Stimulated activated CD4-positive, alpha-beta T cell treated with anti-CD3 and anti-CD28 coated beads, Interleukin-12 subunit alpha, Interleukin-12 subunit beta, amount 100 ng/mL, for 24 hours (primary cell): ENCODE measurements around the gene HES5.
A peak's percentile ranks its signal among the peaks of the same experiment; 100 is the strongest.
"Not testable (repeated sequence)": the region's sequence is repeated elsewhere in the genome, so short reads cannot be mapped to it uniquely, and the experiment has no call there.

Source experiments
- DNase-seq, 2 experiments: peaks; one replicate each; pipeline ENCODE4 v3.0.0-alpha.2; 2020; ENCODE audit warnings: low read depth in 2 of 2

Gene HES5

DNA sequence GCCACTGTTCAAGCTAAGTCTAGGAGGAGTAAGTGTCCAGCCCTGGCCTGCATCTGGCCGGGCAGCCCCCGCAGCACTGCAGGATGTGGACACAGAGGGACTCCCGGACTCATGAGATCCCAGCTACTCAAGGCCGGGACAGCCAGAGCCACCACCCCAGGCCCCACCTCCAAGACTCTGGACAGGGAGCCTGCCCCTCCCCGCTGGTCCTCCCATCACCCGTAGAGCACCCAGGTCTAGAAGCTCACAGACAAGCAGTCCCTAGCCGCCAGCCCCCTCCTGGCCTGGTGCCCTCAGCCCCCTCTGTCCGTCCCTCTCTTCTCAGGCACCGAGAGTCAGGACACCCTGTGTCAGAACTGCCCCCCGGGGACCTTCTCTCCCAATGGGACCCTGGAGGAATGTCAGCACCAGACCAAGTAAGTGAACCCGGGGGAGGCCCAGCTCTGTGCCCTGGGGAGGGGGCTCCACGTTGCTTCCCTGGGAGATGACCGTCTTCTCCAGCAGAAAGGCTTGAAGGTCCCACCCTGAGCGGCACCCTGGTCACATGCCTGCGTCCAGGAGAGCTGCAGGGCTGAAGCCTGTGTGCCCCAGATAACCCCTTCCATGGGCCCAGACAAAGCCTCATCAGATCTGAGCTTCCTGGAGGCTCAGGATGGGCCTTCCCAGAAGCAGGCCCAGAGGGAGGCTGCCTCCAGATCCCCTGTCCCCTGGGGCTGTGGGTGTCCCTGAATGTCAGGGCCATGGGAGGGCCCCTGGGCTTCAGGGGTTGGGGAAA, 30.4 kb upstream of the HES5 start:
- DNase-seq: no peak

DNA sequence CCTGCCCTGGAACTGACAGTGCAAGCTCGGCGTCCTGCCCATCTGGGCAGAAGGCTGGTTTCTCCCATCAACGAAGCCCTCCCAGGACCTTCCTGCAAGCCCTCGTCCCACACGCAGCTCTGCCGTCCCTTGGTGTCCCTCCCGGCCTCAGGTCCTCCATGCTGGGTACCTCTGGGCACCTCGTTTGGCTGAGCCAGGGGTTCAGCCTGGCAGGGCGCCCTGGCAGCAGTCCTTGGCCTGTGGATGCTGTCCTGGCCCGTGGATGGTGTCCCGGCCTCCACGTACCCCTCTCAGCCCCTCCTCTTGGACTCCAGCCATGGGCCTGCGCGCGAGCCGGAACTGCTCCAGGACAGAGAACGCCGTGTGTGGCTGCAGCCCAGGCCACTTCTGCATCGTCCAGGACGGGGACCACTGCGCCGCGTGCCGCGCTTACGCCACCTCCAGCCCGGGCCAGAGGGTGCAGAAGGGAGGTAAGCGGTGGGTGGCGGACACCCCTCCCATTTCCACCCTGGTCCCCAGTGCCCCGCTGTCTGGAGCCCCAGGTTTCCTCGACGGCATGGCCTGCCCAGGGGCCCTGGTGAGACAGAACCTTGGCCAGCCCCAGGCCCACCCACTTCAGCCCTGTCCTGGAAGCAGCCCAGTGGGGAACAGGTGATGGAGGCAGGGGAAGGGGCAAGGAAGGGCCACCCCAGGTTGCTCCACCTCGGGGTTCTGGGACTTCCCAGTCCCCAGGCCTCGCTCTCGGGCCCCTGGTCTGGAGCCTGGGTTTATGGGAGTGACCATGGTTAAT, 29.6 kb upstream of the HES5 start:
- DNase-seq: no peak

DNA sequence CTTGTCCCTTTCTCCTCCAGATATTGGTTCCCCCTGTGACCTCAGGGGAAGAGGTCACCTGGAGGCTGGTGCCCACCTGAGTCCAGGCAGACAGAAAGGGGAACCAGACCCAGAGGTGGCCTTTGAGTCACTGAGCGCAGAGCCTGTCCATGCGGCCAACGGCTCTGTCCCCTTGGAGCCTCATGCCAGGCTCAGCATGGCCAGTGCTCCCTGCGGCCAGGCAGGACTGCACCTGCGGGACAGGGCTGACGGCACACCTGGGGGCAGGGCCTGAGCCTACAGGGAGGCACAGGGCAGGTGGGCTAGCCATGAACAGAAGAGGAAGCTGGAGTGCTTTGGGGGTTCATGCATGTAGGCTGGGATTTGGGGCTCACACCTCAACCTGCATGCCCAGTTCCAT, 28.8 kb upstream of the HES5 start:
- DNase-seq: no peak

DNA sequence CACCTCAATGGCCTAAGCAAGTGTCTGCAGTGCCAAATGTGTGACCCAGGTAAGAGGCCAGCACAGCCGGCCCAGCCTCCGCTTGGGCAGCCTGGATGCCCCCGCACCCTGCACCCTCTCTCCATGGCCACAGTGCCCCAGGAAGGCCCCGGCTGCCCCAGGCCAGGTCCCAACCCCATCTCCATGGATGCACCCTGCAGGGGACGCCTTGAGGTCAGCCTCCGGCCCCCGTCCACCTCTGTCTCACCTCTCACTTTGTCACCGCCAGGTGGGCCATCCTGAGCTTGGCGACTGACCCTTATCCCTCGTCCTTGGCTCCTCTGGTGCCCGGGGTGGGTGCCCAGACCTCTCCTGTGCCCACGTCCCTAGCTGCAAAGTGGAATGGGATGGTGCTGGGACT, 28.4 kb upstream of the HES5 start:
- DNase-seq: no peak

DNA sequence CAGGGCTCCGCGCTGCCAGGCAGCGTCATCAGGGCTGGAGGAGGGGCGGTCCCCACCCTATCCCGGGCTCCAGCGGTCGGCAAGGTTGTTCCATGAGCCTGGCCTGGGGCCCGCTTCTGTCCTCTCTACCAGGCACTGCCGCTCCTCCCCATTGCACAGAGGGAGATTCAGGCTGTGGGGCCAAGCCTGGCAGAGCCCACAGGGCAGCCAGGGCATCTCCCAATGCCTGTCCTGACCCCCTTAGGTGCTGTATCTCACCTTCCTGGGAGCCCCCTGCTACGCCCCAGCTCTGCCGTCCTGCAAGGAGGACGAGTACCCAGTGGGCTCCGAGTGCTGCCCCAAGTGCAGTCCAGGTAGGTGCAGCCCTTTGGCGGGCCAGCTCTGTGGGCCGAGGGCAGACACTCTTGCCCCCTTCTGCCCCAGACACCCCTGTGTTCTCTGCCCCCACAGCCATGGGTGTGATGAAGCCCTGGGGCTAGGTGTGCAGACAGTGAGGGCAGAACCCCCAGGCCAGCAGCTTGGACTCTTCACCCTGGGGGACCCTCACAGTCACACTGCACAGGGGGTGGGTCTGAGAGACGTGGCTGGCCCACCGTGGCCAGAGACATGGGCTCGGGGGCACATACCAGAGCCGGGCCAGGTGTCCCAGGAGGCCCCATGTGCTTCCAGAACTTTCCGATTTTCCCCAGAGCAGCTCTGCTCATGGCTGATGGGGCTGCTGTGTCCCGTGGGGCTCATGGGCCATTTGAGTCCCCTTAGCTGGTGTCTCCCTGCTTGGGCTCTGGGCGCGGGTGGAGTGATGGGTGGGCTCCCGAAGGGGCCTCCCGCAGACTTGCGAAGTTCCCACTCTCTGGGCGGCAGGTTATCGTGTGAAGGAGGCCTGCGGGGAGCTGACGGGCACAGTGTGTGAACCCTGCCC, 27.7 kb upstream of the HES5 start:
- DNase-seq: no peak

DNA sequence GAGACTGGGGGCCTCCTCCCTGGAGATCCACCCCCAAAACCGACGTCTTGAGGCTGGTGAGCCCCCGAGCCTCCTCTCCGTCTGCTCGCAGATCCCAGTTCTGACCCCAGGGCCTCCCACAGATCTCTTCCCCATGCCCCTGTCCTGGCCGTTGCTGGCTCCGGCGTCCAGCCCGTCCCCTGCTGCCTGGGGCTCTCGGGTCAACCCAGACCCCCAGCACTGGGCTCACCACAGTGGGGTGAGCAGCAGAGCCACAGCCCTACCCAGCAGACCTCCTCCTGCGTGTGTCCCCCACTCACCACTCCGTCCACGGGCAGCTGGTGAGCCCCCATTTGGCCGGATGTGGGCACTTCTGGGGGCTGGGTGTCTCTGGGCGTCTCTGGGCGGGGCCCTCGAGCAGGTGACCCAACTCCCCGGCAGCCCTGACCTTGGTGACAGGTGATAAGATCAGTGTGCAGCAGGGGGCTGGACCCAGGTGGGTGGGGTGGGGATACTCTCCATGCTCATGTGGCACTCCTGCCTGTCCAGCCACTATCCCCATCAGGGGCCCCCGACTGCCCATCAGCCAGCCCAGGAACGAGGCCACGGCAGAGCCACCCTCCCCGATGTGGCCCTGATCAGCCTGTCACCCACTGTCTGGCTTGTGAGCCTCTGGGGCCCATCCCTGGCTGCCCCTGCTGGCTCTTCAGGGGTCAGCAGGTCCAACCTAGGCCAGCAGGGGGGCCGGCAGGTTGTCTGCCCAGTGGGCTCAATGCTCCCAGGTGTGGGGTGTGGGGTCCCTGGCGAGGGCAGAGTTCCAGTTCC, 26.8 kb upstream of the HES5 start:
- no peak for DNase-seq

DNA sequence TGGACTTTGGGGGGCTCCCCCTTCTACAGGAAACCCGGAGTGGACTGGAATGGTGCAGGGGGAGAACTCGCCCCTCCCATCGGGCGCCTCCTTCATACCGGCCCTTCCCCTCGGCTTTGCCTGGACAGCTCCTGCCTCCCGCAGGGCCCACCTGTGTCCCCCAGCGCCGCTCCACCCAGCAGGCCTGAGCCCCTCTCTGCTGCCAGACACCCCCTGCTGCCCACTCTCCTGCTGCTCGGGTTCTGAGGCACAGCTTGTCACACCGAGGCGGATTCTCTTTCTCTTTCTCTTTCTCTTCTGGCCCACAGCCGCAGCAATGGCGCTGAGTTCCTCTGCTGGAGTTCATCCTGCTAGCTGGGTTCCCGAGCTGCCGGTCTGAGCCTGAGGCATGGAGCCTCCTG, 26.2 kb upstream of the HES5 start, which contains the start of gene TNFRSF14:
TNFRSF14 (plus strand) TSS at position 95 of the 401 bp plus-strand sequence; CDS start at position 389, 294 bp downstream.
- DNase-seq: peak in 1 of 2 experiments; percentile 50

DNA sequence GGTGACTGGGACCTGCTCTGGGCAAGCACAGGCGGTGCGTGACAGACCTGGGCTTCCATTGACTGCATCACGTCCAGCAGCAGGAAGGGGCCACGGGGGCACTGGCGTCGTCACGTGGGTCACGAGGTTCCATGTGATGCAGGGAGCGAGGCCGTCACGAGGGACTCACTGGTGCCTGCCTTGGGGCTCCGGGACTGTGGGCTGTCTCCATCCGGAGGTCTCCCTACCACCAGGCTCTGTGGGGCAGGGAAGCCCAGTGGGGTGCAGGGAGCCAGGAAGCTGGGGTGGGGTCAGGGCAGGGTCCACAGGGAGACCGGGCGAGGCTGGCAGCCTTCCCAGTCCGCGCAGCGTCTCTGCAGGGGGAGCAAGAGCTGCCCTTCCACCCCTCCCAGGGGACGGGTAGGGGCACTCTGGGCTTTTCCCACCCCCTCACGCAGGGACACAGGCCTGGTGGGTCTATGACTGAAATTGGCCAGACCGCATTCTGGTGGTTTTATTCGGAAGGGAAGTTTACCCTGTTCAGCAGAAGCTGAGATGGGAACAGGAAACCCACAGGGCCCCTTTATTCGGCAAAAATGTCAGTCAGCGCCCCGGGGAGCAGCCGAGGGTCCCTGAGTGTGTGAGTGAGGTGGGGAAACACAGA, 25.7 kb upstream of the HES5 start:
- peak in 1 of 2 experiments; percentile 71 for DNase-seq

DNA sequence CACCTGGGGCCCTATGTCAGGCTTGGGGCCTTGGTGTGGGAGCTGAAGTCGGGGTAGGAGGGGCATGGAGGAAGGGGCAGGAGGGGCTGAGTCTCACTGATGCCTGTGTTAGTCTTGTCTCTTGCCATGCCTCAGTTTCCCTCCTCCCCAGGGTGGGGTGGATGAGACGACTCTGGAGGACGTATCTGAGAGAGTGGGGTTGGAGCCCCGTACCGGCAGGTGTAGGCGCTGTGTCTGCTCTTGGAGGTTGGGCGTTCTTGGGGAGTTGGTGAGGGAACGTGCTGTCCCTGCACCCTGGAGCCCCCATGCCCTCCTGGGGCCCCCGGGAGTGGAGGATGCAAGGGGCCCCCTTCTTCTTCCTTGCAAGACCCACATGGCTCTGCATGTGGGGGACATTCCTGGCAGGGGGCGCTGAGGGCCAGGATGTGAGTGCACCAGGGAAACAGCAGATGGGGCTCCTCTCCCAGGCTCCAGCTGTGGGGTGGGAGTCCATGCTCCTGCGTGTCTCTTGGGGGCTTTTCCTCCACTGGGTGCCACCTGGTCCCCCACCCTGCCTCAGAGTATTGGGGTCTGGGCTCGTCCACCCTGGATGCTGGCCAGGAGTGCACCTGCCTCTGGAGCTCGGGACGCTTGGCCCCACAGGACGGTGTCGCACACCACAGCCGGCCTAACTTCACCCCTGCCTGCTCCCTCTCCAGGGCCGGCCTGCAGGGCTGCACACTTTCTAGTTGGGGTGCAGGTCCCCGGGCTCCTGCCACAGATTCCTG, 24.7 kb upstream of the HES5 start:
- DNase-seq: no peak

DNA sequence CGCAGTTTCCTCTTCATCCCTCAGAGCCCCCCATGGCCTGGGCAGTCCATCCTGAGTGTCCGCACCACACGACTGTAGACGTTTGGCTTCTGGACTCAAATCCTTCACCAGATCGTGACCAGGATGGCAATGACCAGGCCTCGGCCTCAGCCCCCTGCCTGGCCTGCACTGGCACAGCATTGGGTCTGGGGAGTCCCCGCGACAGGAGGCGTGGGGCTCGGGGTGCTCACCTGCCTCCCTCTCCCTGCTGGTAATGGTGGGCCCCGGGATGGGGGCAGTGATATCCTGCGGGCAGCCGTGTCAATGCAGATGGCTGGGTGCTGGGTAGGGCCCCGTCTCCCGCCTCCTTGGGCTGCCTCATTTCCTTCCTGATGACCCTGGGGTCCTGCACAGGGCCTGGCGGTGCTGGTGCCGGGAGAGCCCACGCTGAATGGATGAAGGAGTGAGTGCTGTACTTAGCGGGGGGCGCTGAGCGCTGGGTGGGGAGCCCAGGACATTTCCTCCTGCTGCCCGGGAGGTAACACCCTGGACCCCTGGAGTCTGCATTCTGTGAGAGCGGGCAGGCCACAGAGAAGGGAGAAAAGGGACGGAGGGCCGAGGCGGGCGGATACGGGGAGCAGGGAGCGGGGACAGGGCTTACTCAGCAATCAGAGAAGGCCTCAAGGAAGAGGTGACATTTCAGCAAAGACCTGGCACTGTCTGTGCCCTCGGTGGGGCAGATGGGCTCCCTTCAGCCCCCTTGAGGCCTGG, 24.0 kb upstream of the HES5 start:
- DNase-seq: no peak

DNA sequence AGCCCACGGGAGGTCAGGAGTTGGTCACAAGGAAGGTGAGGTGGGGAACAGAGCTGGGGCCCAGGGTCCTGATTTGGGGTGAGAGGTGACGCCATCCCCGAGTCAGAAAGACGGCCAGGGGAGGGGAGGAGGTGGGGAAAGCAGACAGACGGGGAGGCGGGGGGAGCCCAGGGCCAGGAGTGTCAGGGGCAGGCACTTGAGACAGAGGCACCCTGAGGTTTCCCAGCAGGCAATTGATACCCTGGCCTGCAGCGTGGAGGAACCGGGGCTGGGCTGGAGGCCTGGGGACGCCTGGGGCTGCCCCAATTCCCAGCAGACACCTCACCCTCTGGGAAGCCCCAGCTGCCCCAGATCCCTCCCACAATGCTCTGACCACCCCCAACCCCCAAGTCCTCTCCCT, 23.0 kb upstream of the HES5 start:
- not testable (repeated sequence) for DNase-seq

DNA sequence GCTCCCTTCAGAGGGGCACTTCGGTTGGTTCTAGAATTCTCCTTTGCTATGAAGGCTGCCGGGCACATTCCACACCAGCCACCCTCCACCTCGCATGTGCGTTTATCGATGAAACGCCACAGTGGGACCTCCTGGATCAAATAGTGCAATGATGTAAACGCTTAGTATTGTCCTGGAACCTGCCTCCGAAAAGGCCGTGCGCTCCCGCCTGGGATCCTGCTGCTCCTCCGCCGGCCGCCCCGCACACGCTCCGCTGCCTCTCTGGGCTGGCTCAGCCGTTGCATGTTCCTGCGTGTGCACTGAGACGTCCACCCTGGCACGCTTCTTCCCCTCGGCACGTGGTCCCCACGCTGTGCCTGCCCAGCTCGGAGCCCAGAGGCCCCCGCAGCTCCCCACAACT, 22.1 kb upstream of the HES5 start:
- DNase-seq: no peak

DNA sequence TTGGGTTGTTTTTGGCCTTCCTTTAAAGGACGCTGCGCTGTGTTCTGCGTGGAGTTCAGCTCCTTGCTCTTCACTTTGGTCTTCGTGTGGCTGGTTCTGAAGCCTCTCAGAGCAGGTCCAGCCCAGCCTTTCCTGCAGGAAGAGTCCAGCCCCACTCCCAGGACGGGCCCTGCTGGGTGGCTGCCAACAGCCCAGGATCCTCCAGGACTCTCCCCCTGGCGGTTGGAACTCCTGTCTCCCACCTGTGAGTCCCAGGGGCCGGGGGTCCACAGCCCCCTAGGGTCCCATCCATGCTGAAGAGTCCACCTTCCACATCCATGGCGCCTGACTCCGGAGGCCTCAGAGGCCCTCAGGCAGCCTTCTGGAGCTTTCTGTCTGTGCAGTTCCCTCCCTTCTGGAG, 21.5 kb upstream of the HES5 start:
- DNase-seq: not testable (repeated sequence)

DNA sequence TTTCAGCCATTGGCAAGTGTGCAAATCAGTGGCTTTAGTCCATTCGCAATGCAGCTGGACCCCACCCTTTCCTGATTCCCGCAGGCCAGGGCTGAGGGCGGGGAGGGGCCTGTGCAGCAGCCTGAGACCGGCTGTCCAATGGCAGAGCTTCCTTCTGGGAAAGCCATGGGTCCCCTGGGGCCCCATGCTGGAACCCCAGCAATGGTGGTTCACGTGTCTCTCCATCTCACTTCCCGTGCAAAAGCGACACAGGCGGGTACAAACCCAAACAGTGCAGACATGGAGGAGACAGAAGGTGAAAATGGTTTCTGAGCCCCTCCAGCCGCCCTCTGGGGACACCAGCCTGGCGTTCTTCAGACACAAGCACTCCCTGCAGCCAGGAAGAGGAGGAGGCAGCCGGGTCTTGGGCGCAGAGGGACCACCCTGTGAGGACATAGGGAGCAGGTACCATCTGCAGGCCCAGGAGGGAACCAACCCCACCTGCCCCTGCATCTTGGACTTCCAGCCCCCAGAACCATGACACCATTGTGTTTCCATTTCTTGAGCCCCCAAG, 20.3 kb upstream of the HES5 start:
- not testable (repeated sequence) for DNase-seq

DNA sequence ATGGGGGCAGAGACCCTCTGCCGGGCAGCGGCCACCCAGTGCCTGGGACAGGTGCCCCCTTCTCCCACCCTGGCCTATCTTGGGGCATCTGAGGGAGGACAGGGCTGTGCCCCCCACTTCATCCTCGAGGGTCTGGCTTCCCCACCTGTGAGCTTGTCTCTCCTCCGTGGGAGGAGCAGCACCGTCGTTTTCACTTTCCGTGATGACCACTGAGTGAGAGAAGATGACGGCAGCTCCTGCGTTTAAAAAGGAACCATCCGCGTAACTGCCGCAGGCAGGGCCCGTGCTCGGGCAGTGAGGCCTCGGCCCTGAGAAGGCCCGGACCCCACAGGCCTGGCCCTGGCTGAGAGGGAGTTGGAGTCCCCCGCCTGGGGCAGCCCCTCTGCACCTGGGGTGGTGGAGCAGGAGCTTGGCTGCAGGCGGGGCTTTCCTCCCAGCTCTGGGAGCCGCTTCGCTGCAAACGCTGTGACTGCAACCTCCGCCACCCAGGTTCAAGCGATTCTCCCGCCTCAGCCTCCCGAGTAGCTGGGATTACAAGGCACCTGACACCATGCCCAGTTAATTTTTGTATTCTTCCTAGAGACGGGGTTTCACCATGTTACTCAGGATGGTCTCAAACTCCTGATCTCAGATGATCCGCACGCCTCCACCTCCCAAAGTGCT, 19.4 kb upstream of the HES5 start:
- DNase-seq: not testable (repeated sequence)

DNA sequence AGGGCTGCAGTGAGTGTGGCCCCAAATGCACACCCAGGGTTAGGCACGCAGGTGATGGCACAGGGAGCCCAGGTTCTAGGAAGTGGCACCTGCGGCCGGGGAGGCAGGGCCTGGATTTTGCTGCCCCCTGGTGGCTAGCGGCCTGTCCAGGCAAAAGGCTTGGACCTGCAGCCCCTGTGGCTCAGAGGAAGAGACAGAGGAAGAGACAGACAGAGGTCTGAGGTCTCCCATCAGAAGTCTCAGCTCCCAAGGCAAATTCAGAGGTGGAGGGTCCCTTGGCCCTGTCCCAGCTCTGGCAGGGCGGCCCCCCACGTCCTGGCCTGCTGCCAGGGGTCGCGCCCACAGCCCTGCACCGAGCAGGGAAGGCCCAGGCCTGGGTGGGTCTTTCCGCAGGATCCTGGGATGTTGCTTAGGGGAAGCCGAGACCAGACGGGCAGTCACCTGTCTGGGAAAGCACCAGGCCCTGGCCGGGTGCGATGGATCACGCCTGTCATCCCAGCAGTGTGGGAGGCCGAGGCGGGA, 18.1 kb upstream of the HES5 start:
- DNase-seq: peak; percentile 59 to 78

DNA sequence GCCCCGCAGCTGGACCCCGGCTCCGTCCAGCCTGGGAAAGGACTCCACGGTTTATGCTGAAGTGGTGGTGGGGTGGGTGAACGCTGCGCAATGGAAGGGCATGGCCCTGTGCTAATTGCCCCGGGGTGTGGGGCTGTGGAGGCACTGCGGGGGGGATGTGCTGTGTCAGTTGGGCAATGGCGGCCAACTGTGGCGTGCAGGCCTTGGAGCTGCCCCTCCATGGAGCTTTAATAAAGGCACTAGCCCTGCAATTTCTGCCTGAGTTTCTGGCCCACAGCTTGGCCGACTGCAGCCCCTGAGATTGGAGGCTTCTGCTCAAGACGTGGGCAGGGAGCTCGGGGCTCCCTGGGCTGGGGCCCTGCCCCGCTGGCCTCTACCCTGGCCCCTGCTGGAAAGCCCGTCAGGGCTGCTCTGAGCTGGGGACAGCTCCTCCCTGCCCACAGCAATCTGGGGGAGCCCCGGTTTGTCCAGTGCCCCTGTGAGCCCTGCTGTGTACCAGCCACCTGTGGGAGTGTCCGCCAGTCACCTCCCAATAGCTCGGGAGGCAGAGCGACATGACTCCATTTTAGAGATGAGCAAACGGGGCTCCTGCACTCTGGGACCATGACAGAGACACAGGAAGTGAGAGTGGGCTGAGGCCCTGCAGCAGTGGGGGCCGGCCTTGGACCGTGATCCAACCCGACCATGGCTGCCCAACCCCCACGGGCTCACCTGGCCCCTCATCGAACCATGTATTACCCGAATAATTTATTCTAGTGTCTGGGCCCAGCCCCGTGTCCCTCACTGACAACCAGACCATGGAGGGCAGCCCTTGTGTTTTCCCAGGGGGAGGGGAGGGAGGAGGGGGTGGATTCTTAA, 17.4 kb upstream of the HES5 start:
- peak in 1 of 2 experiments; percentile 51 for DNase-seq
